GM12878 (cell line): ENCODE results near the gene KIF23. TPM values are rescaled to one million over a fixed set of nuclear protein-coding genes. Genes with fewer than 3 reads are reported as not detected.
"Not testable (repeated sequence)": the region's sequence is repeated elsewhere in the genome, so short reads cannot be mapped to it uniquely, and the experiment has no call there.

Source experiments
- ATAC-seq: fragments of 200-7000 bp; cut with Tn5 transposase; 3 replicates; pipeline ENCODE4 v1.9.1; 2020; ENCODE audit warnings: mild to moderate bottlenecking, moderate library complexity
- BruUV-seq: library from RNA; stranded (reverse); fragments of 400-500 nt; replicated peaks from 2 replicates; lab custom pipeline; 2021; lab: Mats Ljungman, UMichigan
- CTCF ChIA-PET: fragments of 300-600 bp; sonication (Branson Sonifier 250); formaldehyde crosslinking; extraction: SDS; loops from one replicate; lab custom pipeline; 2021; ENCODE audit warnings: inconsistent platforms; lab: Yijun Ruan, JAX
- POLR2A ChIA-PET: fragments of 350-600 bp; formaldehyde crosslinking; extraction: SDS; loops from one replicate; lab custom pipeline; 2021; ENCODE audit warnings: inconsistent platforms; lab: Charles Lee
- RAD21 ChIA-PET: fragments of 300-600 bp; sonication (Branson Sonifier 250); formaldehyde crosslinking; loops from one replicate; lab custom pipeline; 2023; ENCODE audit warnings: antibody characterized with exemption; ENCODE audit not compliant: unreplicated experiment; lab: Charles Lee
- SMC1A ChIA-PET: fragments of 300-600 bp; sonication (Branson Sonifier 250); formaldehyde crosslinking; loops from one replicate; lab custom pipeline; 2023; ENCODE audit not compliant: unreplicated experiment, uncharacterized antibody; lab: Charles Lee
- DNase-seq: peaks from one replicate; pipeline ENCODE4 v3.0.0-alpha.2; 2011; ENCODE audit warnings: low read depth, low spot score
- FAIRE-seq: peaks from 3 replicates; lab custom pipeline; 2011; peaks lifted over from hg19 to GRCh38; lab: Jason Lieb, UNC
- H2AFZ ChIP-seq: 2 replicates; pipeline ENCODE4 v1.6.0; 2011; ENCODE audit warnings: low read depth, low read length, control low read depth; ENCODE audit not compliant: control insufficient read depth
- H3K27ac ChIP-seq: 2 replicates; pipeline ENCODE4 v1.5.1; 2011; ENCODE audit warnings: control low read depth; ENCODE audit not compliant: control insufficient read depth, insufficient read depth
- H3K27me3 ChIP-seq, 2 experiments: replicated peaks in 1 of 2; 2 replicates each; pipeline versions ENCODE4 v1.6.0 to v1.6.1; 2011; ENCODE audit warnings: low read length in 1 of 2; ENCODE audit not compliant: control insufficient read depth in 2 of 2, insufficient read depth in 2 of 2
- H3K36me3 ChIP-seq, 2 experiments: 2 replicates each; pipeline ENCODE4 v1.5.1; 2011; ENCODE audit warnings: low read length in 1 of 2; ENCODE audit not compliant: control insufficient read depth in 2 of 2, insufficient read depth in 2 of 2
- H3K4me1 ChIP-seq: 2 replicates; pipeline ENCODE4 v1.6.1; 2011; ENCODE audit warnings: mild to moderate bottlenecking, low read length, moderate library complexity, mixed read lengths; ENCODE audit not compliant: control insufficient read depth, insufficient read depth
- H3K4me2 ChIP-seq: 2 replicates; pipeline ENCODE4 v1.6.0; 2011; ENCODE audit warnings: control low read depth; ENCODE audit not compliant: control insufficient read depth, insufficient read depth
- H3K4me3 ChIP-seq: fragments of 200-600 bp; sonication (generic); 2 replicates; pipeline ENCODE4 v1.5.1; 2016
- H3K79me2 ChIP-seq: 2 replicates; pipeline ENCODE4 v1.6.0; 2011; ENCODE audit warnings: low read length; ENCODE audit not compliant: control insufficient read depth, insufficient read depth
- H3K9ac ChIP-seq: 2 replicates; pipeline ENCODE4 v1.8.0; 2011; ENCODE audit warnings: low read length, control low read depth, mixed read lengths; ENCODE audit not compliant: control insufficient read depth, insufficient read depth
- H3K9me3 ChIP-seq: replicated peaks from 3 replicates; pipeline ENCODE4 v1.5.1; 2011; ENCODE audit warnings: mild to moderate bottlenecking, low read length; ENCODE audit not compliant: control insufficient read depth, insufficient read depth
- H4K20me1 ChIP-seq: 2 replicates; pipeline ENCODE4 v1.6.0; 2011; ENCODE audit not compliant: control insufficient read depth, insufficient read depth
- BCL11A ChIP-seq: IDR thresholded peaks from 2 replicates; pipeline ENCODE4 v1.6.1; 2011; ENCODE audit warnings: low read depth, low read length
- CHD1 ChIP-seq: IDR thresholded peaks from 2 replicates; pipeline ENCODE4 v1.6.1; 2012; ENCODE audit warnings: low read depth, low read length, improper control_type of control experiment
- CREB1 ChIP-seq: IDR thresholded peaks from 2 replicates; pipeline ENCODE4 v1.6.1; 2012; ENCODE audit warnings: low read depth, mild to moderate bottlenecking, inconsistent platforms
- ZNF274 ChIP-seq: IDR thresholded peaks from one replicate; pipeline ENCODE4 v1.8.0; 2011; ENCODE audit not compliant: insufficient read length, insufficient read depth
- WGBS: methylation state at CpG from one replicate; pipeline ENCODE4 v1.1.6; 2016; ENCODE audit warnings: low lambda C conversion rate; ENCODE audit not compliant: insufficient replicate concordance, insufficient coverage; ENCODE audit errors: missing lambda C conversion rate; 5-methylcytosine and 5-hydroxymethylcytosine counted together
- in situ Hi-C: fragments of 300-500 bp; cut with MboI; formaldehyde crosslinking; loops from 9 replicates; pipeline ENCODE4 v1.14.3; 2018; ENCODE audit warnings: mixed read lengths
- intact Hi-C: fragments of 100-400 bp; cut with micrococcal nuclease; formaldehyde crosslinking; loops from one replicate; pipeline ENCODE4 v1.14.2; 2022; ENCODE audit not compliant: unreplicated experiment
- polyA plus RNA-seq, 11 experiments: library from polyadenylated mRNA; depleted of rRNA in 4 of 11; unstranded in 6 of 11; stranded (reverse) in 5 of 11; fragments of >200 nt; fragmentation: Nextera tagmentation in 4 of 11; fragmentation: Illumina TruSeq in 1 of 11; extraction: Ambion mirVana in 4 of 11; extraction: Trizol in 1 of 11; gene quantifications; 1 replicate in 1 of 11; 2 replicates in 10 of 11; pipeline versions ENCODE4 v1.2.1 to v1.2.3, GENCODE V29; 2011 to 2016; ENCODE audit warnings: inconsistent platforms in 2 of 11, missing spikeins in 2 of 11, low read depth in 1 of 11
- total RNA-seq, 4 experiments: library from RNA; depleted of rRNA in 3 of 4; stranded (reverse); fragments of >200 nt in 3 of 4; fragmentation: Illumina TruSeq in 1 of 4; extraction: Trizol in 1 of 4; gene quantifications; 2 replicates each; pipeline versions ENCODE4 v1.2.1 to v1.2.3, GENCODE V29; 2013 to 2021
- TF ChIP-seq, protein P1 (sequence below): fragments of 150-350 bp; IDR thresholded peaks from 2 replicates; pipeline ENCODE4 v1.6.1; 2014; ENCODE audit warnings: mild to moderate bottlenecking, low read depth, low read length
- TF ChIP-seq, protein P2 (sequence below): IDR thresholded peaks from 2 replicates; pipeline ENCODE4 v1.6.1; 2011; ENCODE audit warnings: low read depth, low read length, improper control_type of control experiment, borderline replicate concordance

KIF23 gene
- total and polyA plus RNA-seq, 10 of the 15 experiments (the other 5 are each of a cell fraction or from before 2014, with no cell fraction given), result 28.0 to 62.5 (median 46.6) TPM

DNA sequence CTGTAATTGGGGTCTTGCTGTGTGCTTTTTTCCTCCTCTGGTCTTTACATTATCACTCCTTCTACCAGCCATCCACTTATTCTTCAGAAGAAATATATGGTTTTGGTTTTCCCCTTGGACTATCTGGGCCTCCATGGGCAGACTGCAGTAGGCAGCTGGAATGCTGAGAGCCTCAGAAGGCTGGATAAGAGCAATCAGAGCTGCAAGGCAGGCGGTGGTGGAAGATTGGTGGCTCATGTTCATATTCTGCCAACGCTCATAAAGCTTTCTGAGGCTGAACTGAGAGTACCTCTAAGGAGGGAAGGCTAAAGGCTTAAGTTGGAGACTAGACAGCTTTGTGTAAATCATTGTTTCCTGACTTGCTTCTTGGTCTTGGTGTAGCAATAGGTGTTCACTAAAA is 32.8 kb downstream of the KIF23 start (continued):
- no peak for TF ChIP-seq ZNF274
- TF ChIP-seq BCL11A, result no peak
- no peak for TF ChIP-seq CREB1
- TF ChIP-seq CHD1, result no peak
- TF ChIP-seq, protein P1, sequence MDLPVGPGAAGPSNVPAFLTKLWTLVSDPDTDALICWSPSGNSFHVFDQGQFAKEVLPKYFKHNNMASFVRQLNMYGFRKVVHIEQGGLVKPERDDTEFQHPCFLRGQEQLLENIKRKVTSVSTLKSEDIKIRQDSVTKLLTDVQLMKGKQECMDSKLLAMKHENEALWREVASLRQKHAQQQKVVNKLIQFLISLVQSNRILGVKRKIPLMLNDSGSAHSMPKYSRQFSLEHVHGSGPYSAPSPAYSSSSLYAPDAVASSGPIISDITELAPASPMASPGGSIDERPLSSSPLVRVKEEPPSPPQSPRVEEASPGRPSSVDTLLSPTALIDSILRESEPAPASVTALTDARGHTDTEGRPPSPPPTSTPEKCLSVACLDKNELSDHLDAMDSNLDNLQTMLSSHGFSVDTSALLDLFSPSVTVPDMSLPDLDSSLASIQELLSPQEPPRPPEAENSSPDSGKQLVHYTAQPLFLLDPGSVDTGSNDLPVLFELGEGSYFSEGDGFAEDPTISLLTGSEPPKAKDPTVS, result no peak
- TF ChIP-seq, protein P2, sequence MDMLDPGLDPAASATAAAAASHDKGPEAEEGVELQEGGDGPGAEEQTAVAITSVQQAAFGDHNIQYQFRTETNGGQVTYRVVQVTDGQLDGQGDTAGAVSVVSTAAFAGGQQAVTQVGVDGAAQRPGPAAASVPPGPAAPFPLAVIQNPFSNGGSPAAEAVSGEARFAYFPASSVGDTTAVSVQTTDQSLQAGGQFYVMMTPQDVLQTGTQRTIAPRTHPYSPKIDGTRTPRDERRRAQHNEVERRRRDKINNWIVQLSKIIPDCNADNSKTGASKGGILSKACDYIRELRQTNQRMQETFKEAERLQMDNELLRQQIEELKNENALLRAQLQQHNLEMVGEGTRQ, result no peak

DNA sequence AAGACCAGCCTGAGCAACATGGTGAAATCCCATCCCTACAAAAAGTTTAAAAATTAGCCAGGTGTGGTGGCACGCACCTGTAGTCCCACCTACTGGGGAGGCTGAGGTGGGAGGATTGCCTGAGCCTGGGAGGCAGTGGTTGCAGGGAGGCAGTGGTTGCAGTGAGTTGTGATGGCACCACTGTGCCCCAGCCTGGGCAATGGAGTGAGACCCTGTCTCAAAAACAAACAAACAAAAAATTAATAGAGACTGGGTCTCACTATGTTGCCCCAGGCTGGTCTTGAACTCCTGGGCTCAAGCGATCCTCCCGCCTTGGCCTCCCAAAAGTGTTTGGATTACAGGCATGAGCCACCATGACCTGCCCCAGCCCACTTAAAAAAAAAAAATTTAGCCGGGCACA is 36.1 kb downstream of the KIF23 start:
- intact Hi-C loops, ATAC-seq, H3K27me3 ChIP-seq, H3K9ac ChIP-seq, in situ Hi-C loops, H2AFZ ChIP-seq, FAIRE-seq, BruUV-seq, H3K27ac ChIP-seq, SMC1A ChIA-PET, H3K4me3 ChIP-seq, RAD21 ChIA-PET, H3K9me3 ChIP-seq, H3K4me2 ChIP-seq, H3K4me1 ChIP-seq, H4K20me1 ChIP-seq, DNase-seq: not testable (repeated sequence)
- H3K79me2 ChIP-seq, result peaks cover 26% of the 10 kb centered on the region
- ChIA-PET POLR2A (interaction anchor here (1.0 kb wide), 1 partner anchor 10 kb away, joined by 3 read pairs; no protein-coding TSS in a partner anchor), CTCF (interaction anchor here (0.7 to 1.1 kb wide), 2 partner anchors 12 to 18 kb away, joined by 3 read pairs; no protein-coding TSS in a partner anchor)
- whole genome bisulfite sequencing, result 99% methylated on average over 4 of the region's 4 CpGs
- H3K36me3 ChIP-seq, result peaks cover 0 to 24% of the 10 kb centered on the region in 2 experiments; a peak in 2 of 4 replicates
